ENCODE measurements around the gene UBALD2. TPM values are rescaled to one million over a fixed set of nuclear protein-coding genes. Genes with fewer than 3 reads are reported as not detected.

Gene UBALD2
- total and polyA plus RNA-seq, 2 of the 4 experiments (the other 2 are of a cell fraction): 0.90 to 12.1 TPM

DNA sequence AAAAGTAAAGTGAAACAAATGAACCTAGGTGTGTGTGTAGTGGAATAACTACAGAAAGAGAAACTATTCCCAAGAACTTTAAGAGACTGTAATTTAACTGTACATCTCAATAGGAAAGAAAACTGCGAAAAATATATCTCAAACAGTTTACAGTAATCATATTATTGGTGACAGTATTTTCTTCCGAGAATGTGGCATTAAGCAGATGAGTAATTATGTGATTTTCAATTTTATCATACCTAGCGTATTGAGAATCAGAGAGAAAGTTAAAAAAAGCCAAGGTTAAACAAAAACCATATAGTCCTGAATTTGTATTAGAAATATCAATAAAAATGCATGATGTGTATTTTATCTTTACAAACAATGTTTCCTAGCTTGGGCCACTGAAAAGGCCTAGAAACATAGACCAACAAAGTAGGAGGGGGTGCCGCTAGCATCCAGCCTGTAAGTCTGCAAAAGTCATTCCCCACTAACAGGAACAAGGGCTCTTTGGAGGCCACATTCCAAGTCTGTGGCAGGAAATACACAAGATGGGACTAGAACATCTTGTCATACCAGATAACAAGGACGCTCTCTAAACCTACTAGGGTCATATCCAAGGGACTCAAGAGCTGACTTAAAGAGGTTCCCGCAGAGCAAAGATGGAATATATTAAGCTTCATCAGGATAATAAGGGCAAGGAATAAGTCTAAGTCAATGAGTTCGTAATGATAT is 45.3 kb upstream of the UBALD2 start:
- Histone ChIP-seq H2AK5ac (ENCODE audit: low read depth, low read length) (no peak overlapping the region), H3K79me1 (ENCODE audit: low read depth in 1 of 2, low read length in 2 of 2) (no peaks in the 10 kb centered on the region), H2BK20ac (ENCODE audit: low read depth, low read length) (no peak overlapping the region), H3K18ac (ENCODE audit: low read depth, low read length) (no peak overlapping the region), H3K9me3 (ENCODE audit: control insufficient read depth, insufficient read depth, low read length) (no peaks in the 10 kb centered on the region), H2AFZ (replicated peaks; ENCODE audit: low read length, poor library complexity) (no peak overlapping the region), H3K4ac (ENCODE audit: low read depth, low read length) (no peak overlapping the region), H3K9me1 (ENCODE audit: insufficient read depth, low read length) (no peaks in the 10 kb centered on the region), H4K5ac (ENCODE audit: low read depth, low read length) (no peak overlapping the region), H3K23ac (ENCODE audit: low read depth, low read length) (no peak overlapping the region), H4K91ac (ENCODE audit: insufficient read depth, low read depth, low read length) (no peak overlapping the region), H2BK5ac (ENCODE audit: low read depth, low read length, poor library complexity, severe bottlenecking) (no peak overlapping the region), H3K36me3 (ENCODE audit: control insufficient read depth, insufficient read depth, low read length) (no peaks in the 10 kb centered on the region), H4K8ac (ENCODE audit: low read depth in 2 of 2, low read length in 2 of 2) (no peak overlapping the region), H3K4me3 (ENCODE audit: insufficient read depth, low read depth, low read length) (no peak overlapping the region), H2BK15ac (ENCODE audit: low read depth, low read length) (no peak overlapping the region), H3K9ac (ENCODE audit: low read depth, low read length) (no peak overlapping the region), H3K56ac (ENCODE audit: extremely low read depth, insufficient read depth, low read length) (no peak overlapping the region), H3K14ac (replicated peaks; ENCODE audit: low read depth, low read length) (no peak overlapping the region), H2AK9ac (replicated peaks; ENCODE audit: low read depth, low read length, poor library complexity) (no peak overlapping the region), H3K4me2 (ENCODE audit: low read depth, low read length) (no peak overlapping the region), H3K27ac (ENCODE audit: insufficient read depth, low read length) (no peak overlapping the region), H4K20me1 (ENCODE audit: insufficient read depth, low read length) (no peaks in the 10 kb centered on the region), H3K27me3 (ENCODE audit: control insufficient read depth, insufficient read depth, low read length) (no peaks in the 10 kb centered on the region), H3K4me1 (ENCODE audit: control insufficient read depth, insufficient read depth, low read length) (no peaks in the 10 kb centered on the region), H2BK120ac (ENCODE audit: low read depth, low read length) (no peak overlapping the region)
- no CpG with 5 or more reads among the region's 7 CpGs for WGBS, 2 experiments (ENCODE audit: extremely low coverage in 2 of 2, insufficient read length in 1 of 2)
- intact Hi-C loops (cut with micrococcal nuclease) (no loop called here), in situ Hi-C loops (cut with MboI; ENCODE audit: low sequenced_read_pairs) (no loop called here), dilution Hi-C loops (cut with HindIII; ENCODE audit: low sequenced_read_pairs, unreplicated experiment) (no loop called here)
- DNase-seq: no peak
- TF ChIP-seq RCOR1 (IDR thresholded peaks at IDR 0.05; ENCODE audit: insufficient replicate concordance, low read length): no peak
- no peak for TF ChIP-seq NFE2L2 (IDR thresholded peaks at IDR 0.05; ENCODE audit: low read depth, low read length)
- no peak for TF ChIP-seq MXI1 (IDR thresholded peaks at IDR 0.05; ENCODE audit: borderline replicate concordance, low read depth, low read length)
- TF ChIP-seq CTCF (conservative IDR thresholded peaks at IDR 0.05; ENCODE audit: low read depth, low read length): no peak
- no peak for TF ChIP-seq MAFK (IDR thresholded peaks at IDR 0.05; ENCODE audit: low read depth, low read length)
- no peak for TF ChIP-seq CHD1 (IDR thresholded peaks at IDR 0.05; ENCODE audit: low read depth, low read length)
- no peak for TF ChIP-seq RAD21 (IDR thresholded peaks at IDR 0.05; ENCODE audit: low read length)
- TF ChIP-seq, protein P1, sequence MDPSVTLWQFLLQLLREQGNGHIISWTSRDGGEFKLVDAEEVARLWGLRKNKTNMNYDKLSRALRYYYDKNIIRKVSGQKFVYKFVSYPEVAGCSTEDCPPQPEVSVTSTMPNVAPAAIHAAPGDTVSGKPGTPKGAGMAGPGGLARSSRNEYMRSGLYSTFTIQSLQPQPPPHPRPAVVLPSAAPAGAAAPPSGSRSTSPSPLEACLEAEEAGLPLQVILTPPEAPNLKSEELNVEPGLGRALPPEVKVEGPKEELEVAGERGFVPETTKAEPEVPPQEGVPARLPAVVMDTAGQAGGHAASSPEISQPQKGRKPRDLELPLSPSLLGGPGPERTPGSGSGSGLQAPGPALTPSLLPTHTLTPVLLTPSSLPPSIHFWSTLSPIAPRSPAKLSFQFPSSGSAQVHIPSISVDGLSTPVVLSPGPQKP (IDR thresholded peaks at IDR 0.05; ENCODE audit: borderline replicate concordance, low read depth, low read length): no peak
- no peak for TF ChIP-seq CEBPB (IDR thresholded peaks at IDR 0.05; ENCODE audit: low read depth, low read length)
- TF ChIP-seq MAZ (IDR thresholded peaks at IDR 0.05; ENCODE audit: borderline replicate concordance, low read depth, low read length): no peak
- TF ChIP-seq FOS (IDR thresholded peaks at IDR 0.05; ENCODE audit: low read depth, low read length): no peak
- TF ChIP-seq BHLHE40 (IDR thresholded peaks at IDR 0.05; ENCODE audit: low read depth, low read length): no peak
- TF ChIP-seq, protein P2, sequence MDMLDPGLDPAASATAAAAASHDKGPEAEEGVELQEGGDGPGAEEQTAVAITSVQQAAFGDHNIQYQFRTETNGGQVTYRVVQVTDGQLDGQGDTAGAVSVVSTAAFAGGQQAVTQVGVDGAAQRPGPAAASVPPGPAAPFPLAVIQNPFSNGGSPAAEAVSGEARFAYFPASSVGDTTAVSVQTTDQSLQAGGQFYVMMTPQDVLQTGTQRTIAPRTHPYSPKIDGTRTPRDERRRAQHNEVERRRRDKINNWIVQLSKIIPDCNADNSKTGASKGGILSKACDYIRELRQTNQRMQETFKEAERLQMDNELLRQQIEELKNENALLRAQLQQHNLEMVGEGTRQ (IDR thresholded peaks at IDR 0.05; ENCODE audit: low read depth, low read length): no peak
- TF ChIP-seq SMC3 (IDR thresholded peaks at IDR 0.05; ENCODE audit: low read depth, low read length): no peak
- no TSS peak for BruUV-seq (replicated peaks)
- ChIA-PET POLR2A (ENCODE audit: unreplicated experiment) (no interaction called here), CTCF (interaction anchor here (0.7 kb wide), 1 partner anchor 166 kb away, joined by 7 read pairs; no protein-coding TSS in a partner anchor)
- no peak for ATAC-seq (ENCODE audit: low read depth)

All from IMR-90 (cell line).